ENCODE measurements around the gene B3GAT3.

DNA sequence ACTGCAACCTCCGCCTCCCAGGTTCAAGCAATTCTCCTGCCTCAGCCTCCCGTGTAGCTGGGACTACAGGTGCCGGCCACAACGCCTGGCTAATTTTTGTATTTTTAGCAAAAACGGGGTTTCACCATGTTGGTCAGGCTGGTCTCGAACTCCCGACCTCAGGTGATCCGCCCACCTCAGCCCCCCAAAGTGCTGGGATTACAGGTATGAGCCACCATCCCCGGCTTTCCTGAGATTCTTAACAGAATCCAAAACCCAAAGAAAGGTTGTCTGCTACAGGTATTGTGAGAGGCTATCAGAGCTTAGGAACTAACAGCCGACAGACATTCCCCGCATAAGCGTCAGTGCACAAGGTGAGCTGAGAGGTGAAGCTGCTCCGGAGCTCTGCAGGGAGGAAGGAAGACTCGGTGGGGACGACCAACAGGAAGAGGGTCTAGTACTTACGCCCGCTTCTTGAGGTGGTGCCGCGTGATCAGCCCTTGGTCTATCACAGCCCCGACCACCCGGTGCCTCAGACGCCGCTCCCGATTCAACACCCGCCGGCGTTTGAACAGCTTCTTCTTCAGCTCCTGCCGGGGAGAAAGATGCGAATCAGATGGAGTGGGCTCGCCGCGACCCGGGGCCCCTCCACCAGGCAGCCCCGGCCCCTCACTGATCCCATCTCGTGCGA lies 42.8 kb upstream of the B3GAT3 start:
- TF ChIP-seq POLR2A (IDR thresholded peaks at IDR 0.05): no peak
- TF ChIP-seq, protein P1, sequence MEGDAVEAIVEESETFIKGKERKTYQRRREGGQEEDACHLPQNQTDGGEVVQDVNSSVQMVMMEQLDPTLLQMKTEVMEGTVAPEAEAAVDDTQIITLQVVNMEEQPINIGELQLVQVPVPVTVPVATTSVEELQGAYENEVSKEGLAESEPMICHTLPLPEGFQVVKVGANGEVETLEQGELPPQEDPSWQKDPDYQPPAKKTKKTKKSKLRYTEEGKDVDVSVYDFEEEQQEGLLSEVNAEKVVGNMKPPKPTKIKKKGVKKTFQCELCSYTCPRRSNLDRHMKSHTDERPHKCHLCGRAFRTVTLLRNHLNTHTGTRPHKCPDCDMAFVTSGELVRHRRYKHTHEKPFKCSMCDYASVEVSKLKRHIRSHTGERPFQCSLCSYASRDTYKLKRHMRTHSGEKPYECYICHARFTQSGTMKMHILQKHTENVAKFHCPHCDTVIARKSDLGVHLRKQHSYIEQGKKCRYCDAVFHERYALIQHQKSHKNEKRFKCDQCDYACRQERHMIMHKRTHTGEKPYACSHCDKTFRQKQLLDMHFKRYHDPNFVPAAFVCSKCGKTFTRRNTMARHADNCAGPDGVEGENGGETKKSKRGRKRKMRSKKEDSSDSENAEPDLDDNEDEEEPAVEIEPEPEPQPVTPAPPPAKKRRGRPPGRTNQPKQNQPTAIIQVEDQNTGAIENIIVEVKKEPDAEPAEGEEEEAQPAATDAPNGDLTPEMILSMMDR (IDR thresholded peaks at IDR 0.05): no peak
- no peak for TF ChIP-seq POLR2AphosphoS5 (IDR thresholded peaks at IDR 0.05)

Data from prostate gland (tissue), 2 donors.